Measurements from ENCODE around the gene TMA7. TPM values are rescaled to one million over a fixed set of nuclear protein-coding genes. Genes with fewer than 3 reads are reported as not detected.
A peak's percentile ranks its signal among the peaks of the same experiment; 100 is the strongest.

TMA7 gene
- total RNA-seq, 4 donors from 2014 or later = 94.8 to 195 (median 141) TPM

- TF ChIP-seq CTCF (IDR thresholded peaks at IDR 0.05) = no peak
- no peak for TF ChIP-seq POLR2A (IDR thresholded peaks at IDR 0.05)
- H3K27me3 ChIP-seq = no peaks in the 10 kb centered on the region
- peaks cover 11 to 19% of the 10 kb centered on the region in 2 donors for H3K4me1 ChIP-seq
- H3K27ac ChIP-seq = peak overlapping the region; percentile 91 to 97
- H3K36me3 ChIP-seq = no peaks in the 10 kb centered on the region
- intact Hi-C loops (cut with DNase I; ENCODE audit: low total_unique reads) = no loop called here
- no peaks in the 10 kb centered on the region for H3K9me3 ChIP-seq
- H3K4me3 ChIP-seq = no peak overlapping the region
- no peak for DNase-seq
Measured at GRCh38 chr3:48423883-48424695, 16.0 kb upstream of the TMA7 start.

GRCh38 chr3:48425281-48425812 lies 14.7 kb upstream of the TMA7 start:
- H3K9me3 ChIP-seq = no peaks in the 10 kb centered on the region
- TF ChIP-seq CTCF (IDR thresholded peaks at IDR 0.05) (no peak), POLR2A (IDR thresholded peaks at IDR 0.05) (no peak)
- intact Hi-C loops (cut with DNase I; ENCODE audit: low total_unique reads) = no loop called here
- peak overlapping the region; percentile 91 to 97 for H3K27ac ChIP-seq
- no peaks in the 10 kb centered on the region for H3K36me3 ChIP-seq
- DNase-seq = peak; percentile 50 to 65
- H3K4me3 ChIP-seq = no peak overlapping the region
- H3K27me3 ChIP-seq = no peaks in the 10 kb centered on the region
- H3K4me1 ChIP-seq = peaks cover 11 to 22% of the 10 kb centered on the region in 2 donors

- Histone ChIP-seq H3K4me1 (peaks cover 11 to 24% of the 10 kb centered on the region in 2 donors), H3K9me3 (no peaks in the 10 kb centered on the region), H3K27ac (peak overlapping the region; percentile 91 to 97), H3K36me3 (no peaks in the 10 kb centered on the region), H3K4me3 (peak overlapping the region in 1 of 2 donors; percentile 9), H3K27me3 (no peaks in the 10 kb centered on the region)
- TF ChIP-seq CTCF (IDR thresholded peaks at IDR 0.05) (no peak), POLR2A (IDR thresholded peaks at IDR 0.05) (no peak)
- DNase-seq = no peak
- intact Hi-C loops (cut with DNase I; ENCODE audit: low total_unique reads) = no loop called here
Measured at GRCh38 chr3:48426401-48426909, 13.6 kb upstream of the TMA7 start.

- TF ChIP-seq POLR2A (IDR thresholded peaks at IDR 0.05) = no peak
- no peak for TF ChIP-seq CTCF (IDR thresholded peaks at IDR 0.05)
- intact Hi-C loops (cut with DNase I; ENCODE audit: low total_unique reads) = no loop called here
- no peak for DNase-seq
- H3K4me1 ChIP-seq = peaks cover 11 to 24% of the 10 kb centered on the region in 2 donors
- no peaks in the 10 kb centered on the region for H3K36me3 ChIP-seq
- peak overlapping the region; percentile 61 to 62 for H3K4me3 ChIP-seq
- H3K9me3 ChIP-seq = no peaks in the 10 kb centered on the region
- H3K27ac ChIP-seq = peak overlapping the region; percentile 91 to 97
- H3K27me3 ChIP-seq = no peaks in the 10 kb centered on the region
Measured at GRCh38 chr3:48426944-48427629, 13.0 kb upstream of the TMA7 start.

- no peaks in the 10 kb centered on the region for H3K27me3 ChIP-seq
- no peaks in the 10 kb centered on the region for H3K36me3 ChIP-seq
- no peak for DNase-seq
- TF ChIP-seq POLR2A (IDR thresholded peaks at IDR 0.05) = no peak
- no peak for TF ChIP-seq CTCF (IDR thresholded peaks at IDR 0.05)
- H3K9me3 ChIP-seq = no peaks in the 10 kb centered on the region
- H3K4me3 ChIP-seq = peak overlapping the region; percentile 61 to 62
- intact Hi-C loops (cut with DNase I; ENCODE audit: low total_unique reads) = no loop called here
- peak overlapping the region; percentile 91 to 97 for H3K27ac ChIP-seq
- H3K4me1 ChIP-seq = peaks cover 11 to 24% of the 10 kb centered on the region in 2 donors
Measured at GRCh38 chr3:48427630-48427962, 12.5 kb upstream of the TMA7 start.

All from uterus (tissue), 4 donors.